DOHH2 (cell line): ENCODE data around the gene SYNE3.

ENCODE experiments used
- CTCF ChIP-seq: fragments of 200-600 bp; sonication (generic); IDR thresholded peaks from one replicate; pipeline ENCODE4 v1.5.1; 2014; ENCODE audit warnings: antibody characterized with exemption, mild to moderate bottlenecking, low read depth, low read length; ENCODE audit not compliant: poor library complexity, severe bottlenecking
- EZH2phosphoT487 ChIP-seq: fragments of 200-600 bp; sonication (generic); IDR thresholded peaks from 2 replicates; pipeline ENCODE4 v1.6.1; 2017; ENCODE audit warnings: borderline replicate concordance, mild to moderate bottlenecking, antibody characterized with exemption, low read length, moderate library complexity, mixed read lengths

- TF ChIP-seq EZH2phosphoT487 (no peak), CTCF (no peak)
Observed at GRCh38 chr14:95493976-95494375, 22.5 kb downstream of the SYNE3 start.
